ENCODE results near the gene RCN1.

DNA sequence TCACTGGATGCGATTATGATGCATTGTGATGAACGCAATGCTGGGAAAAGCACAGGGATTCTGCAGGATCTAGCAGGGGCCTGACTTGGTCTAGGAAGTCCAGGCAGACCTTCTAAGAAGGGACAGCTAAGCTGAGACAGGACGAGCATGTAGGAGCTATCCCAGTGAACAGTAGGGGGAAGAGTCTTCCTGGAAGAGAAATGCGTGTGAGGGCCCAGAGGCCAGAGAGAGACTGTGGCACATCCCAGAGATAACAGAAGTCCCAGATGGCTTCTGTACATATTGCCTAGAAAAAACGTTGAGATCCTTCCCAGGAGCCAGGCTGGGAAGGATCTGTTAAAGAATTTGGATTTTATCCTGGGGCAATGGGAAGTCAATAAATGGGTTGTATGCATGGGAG is 24.6 kb downstream of the RCN1 start:
- no peak for TF ChIP-seq POLR2A (IDR thresholded peaks at IDR 0.05; ENCODE audit: low read depth, low read length)
- TF ChIP-seq POLR2AphosphoS5 (IDR thresholded peaks at IDR 0.05; ENCODE audit: low read depth, low read length), result no peak
